ENCODE measurements around the gene BICC1.

Gene BICC1

DNA sequence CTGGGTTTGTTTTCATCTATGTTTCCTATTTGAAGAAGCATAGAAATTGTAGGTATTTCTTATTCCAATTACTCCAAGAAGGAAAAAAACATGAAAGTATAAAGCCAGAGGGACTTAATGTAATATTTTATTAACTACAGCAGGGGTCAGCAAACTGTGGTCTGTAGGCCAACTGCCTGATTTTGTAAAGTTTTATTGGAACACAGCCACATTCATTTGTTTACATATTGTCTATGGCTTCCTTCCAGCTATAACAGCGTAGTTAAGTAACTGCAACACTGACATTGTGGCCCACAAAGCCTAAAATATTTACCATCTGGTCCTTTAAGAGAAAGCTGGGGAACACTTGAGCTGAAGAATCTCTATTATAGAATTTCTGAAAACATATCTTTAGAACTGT, 306.2 kb downstream of the BICC1 start:
- no peak for DNase-seq
- H3K4me3 ChIP-seq (ENCODE audit: insufficient read depth, low read depth, low read length, poor library complexity, severe bottlenecking): no peak overlapping the region
- H3K27ac ChIP-seq (ENCODE audit: insufficient read depth, low read length, poor library complexity, severe bottlenecking): no peak overlapping the region
- H3K36me3 ChIP-seq (ENCODE audit: control insufficient read depth, insufficient read depth, low read length): no peaks in the 10 kb centered on the region
- no peaks in the 10 kb centered on the region for H3K27me3 ChIP-seq (replicated peaks; ENCODE audit: control insufficient read depth, insufficient read depth, low read length, poor library complexity, severe bottlenecking)
- no peaks in the 10 kb centered on the region for H3K9me3 ChIP-seq (ENCODE audit: control insufficient read depth, low read length)
- no peaks in the 10 kb centered on the region for H3K4me1 ChIP-seq (ENCODE audit: control insufficient read depth, insufficient read depth, low read length, poor library complexity, severe bottlenecking)

DNA sequence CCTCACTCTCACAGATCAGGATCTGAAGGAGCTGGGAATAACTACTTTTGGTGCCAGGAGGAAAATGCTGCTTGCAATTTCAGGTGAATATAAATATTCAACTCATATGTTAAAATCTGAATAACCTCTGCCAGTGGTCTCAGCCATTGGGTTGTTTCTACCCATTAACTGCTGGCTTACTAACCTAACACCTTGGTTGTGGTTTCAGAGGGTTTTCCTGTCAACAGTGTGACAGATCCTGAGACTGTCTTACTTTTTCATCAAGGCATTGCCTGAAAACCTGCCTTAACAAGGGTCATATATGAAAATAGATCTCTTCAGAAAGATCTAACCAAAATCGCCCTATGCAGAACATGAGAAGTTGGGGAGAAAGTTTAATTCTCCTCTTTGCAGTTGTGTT, 307.7 kb downstream of the BICC1 start:
- H3K27me3 ChIP-seq (replicated peaks; ENCODE audit: control insufficient read depth, insufficient read depth, low read length, poor library complexity, severe bottlenecking): no peaks in the 10 kb centered on the region
- no peak for DNase-seq
- no peaks in the 10 kb centered on the region for H3K36me3 ChIP-seq (ENCODE audit: control insufficient read depth, insufficient read depth, low read length)
- H3K9me3 ChIP-seq (ENCODE audit: control insufficient read depth, low read length): no peaks in the 10 kb centered on the region
- no peaks in the 10 kb centered on the region for H3K4me1 ChIP-seq (ENCODE audit: control insufficient read depth, insufficient read depth, low read length, poor library complexity, severe bottlenecking)
- H3K27ac ChIP-seq (ENCODE audit: insufficient read depth, low read length, poor library complexity, severe bottlenecking): no peak overlapping the region
- H3K4me3 ChIP-seq (ENCODE audit: insufficient read depth, low read depth, low read length, poor library complexity, severe bottlenecking): no peak overlapping the region

DNA sequence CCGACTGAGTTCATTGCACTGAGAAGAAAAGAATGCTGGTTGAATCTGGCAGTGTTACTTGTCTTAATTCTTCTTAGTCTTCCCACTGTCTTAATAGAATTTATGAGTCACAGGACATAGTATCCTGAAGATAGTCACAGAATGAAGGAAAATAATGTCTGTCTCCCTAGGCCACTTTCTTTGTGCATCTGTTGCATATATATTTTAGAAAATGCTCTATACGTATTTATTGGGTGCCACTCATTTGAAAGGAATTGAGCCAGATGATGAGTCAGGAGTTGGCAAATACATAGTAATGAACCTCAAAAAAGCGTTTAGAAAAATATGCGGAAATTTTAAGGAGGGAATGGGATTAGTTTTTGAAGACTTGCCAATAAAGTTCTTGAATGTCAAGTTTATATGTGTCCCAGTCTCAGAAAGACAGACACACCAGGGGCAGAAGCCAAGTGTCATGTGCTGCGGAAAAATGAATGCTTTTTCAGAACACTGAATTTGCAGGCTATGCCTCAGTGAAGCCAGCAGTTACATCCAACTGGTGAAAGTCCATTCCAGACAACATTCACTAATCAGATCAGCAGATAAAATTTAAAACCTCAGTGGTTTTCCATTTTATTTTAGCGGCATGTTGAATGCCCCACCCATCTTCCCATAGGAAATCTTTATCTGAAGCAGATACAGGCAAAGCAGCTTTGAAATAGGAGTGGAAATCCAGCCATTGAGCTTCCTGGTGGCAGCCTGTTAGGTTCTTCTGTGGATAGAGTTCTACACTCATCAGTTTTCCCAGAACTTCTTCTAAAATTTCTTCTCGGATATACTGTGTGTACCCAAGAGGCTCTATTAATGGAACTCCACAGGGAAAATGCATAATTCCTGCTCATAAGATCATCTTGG, 308.4 kb downstream of the BICC1 start:
- no peak overlapping the region for H3K4me3 ChIP-seq (ENCODE audit: insufficient read depth, low read depth, low read length, poor library complexity, severe bottlenecking)
- H3K27me3 ChIP-seq (replicated peaks; ENCODE audit: control insufficient read depth, insufficient read depth, low read length, poor library complexity, severe bottlenecking): no peaks in the 10 kb centered on the region
- no peaks in the 10 kb centered on the region for H3K36me3 ChIP-seq (ENCODE audit: control insufficient read depth, insufficient read depth, low read length)
- DNase-seq: no peak
- H3K27ac ChIP-seq (ENCODE audit: insufficient read depth, low read length, poor library complexity, severe bottlenecking): no peak overlapping the region
- H3K4me1 ChIP-seq (ENCODE audit: control insufficient read depth, insufficient read depth, low read length, poor library complexity, severe bottlenecking): no peaks in the 10 kb centered on the region
- no peaks in the 10 kb centered on the region for H3K9me3 ChIP-seq (ENCODE audit: control insufficient read depth, low read length)

DNA sequence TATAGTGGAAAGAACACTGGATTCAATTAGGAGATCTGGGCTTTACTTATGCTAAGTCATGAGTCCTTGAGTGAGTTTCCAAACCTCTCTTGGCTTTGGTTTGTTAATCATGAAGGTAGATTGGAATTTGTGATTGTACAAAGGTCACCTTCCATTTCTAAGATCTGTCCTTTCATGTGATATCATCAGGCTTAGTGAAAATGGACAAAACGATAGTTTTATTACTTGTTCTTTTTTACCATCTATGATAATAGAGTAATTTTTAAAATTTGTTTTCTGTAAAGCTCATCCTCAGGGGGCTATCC, 309.0 kb downstream of the BICC1 start:
- no peak for DNase-seq
- Histone ChIP-seq H3K27ac (ENCODE audit: insufficient read depth, low read length, poor library complexity, severe bottlenecking) (no peak overlapping the region), H3K27me3 (replicated peaks; ENCODE audit: control insufficient read depth, insufficient read depth, low read length, poor library complexity, severe bottlenecking) (no peaks in the 10 kb centered on the region), H3K4me1 (ENCODE audit: control insufficient read depth, insufficient read depth, low read length, poor library complexity, severe bottlenecking) (no peaks in the 10 kb centered on the region), H3K36me3 (ENCODE audit: control insufficient read depth, insufficient read depth, low read length) (no peaks in the 10 kb centered on the region), H3K9me3 (ENCODE audit: control insufficient read depth, low read length) (no peaks in the 10 kb centered on the region), H3K4me3 (ENCODE audit: insufficient read depth, low read depth, low read length, poor library complexity, severe bottlenecking) (no peak overlapping the region)

DNA sequence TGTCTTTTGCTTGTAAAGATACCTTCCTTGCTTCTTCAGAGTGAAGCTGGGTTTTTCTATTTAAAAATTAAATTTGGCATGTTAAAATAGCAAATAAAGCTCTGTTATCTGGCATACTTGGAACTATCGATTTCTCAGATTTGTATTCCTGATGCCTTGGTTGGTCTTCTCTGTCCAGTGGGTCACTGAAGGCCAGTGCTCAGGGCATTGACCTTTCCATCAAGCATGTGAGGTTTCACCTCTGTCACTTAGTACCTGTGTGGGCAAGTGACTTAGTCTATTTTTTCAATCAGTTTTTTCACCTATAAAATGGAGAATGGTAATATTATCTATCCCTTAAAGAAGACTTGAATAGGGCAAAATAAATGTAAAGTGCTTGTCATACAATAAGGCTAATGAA, 311.3 kb downstream of the BICC1 start:
- no peaks in the 10 kb centered on the region for H3K36me3 ChIP-seq (ENCODE audit: control insufficient read depth, insufficient read depth, low read length)
- H3K27ac ChIP-seq (ENCODE audit: insufficient read depth, low read length, poor library complexity, severe bottlenecking): no peak overlapping the region
- H3K4me3 ChIP-seq (ENCODE audit: insufficient read depth, low read depth, low read length, poor library complexity, severe bottlenecking): no peak overlapping the region
- no peaks in the 10 kb centered on the region for H3K4me1 ChIP-seq (ENCODE audit: control insufficient read depth, insufficient read depth, low read length, poor library complexity, severe bottlenecking)
- no peak for DNase-seq
- no peaks in the 10 kb centered on the region for H3K9me3 ChIP-seq (ENCODE audit: control insufficient read depth, low read length)
- H3K27me3 ChIP-seq (replicated peaks; ENCODE audit: control insufficient read depth, insufficient read depth, low read length, poor library complexity, severe bottlenecking): no peaks in the 10 kb centered on the region

DNA sequence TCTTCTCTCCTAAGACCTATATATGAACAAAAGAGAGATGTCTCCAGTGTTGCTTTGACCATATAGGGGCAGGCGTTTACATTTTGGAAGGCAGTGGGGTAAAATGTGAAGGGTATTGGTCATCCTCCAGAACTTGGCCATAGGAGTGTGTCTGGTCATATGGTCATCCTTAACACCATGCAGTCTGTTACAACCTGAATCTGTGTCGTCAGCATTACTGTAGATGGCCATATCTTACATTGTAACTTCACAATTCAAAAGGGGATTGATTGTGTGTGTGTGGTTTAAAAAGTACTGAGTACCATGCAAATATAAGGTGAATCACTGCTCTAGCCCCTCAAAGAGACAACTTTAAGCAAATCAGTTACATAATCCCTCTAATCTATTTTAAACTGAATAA, 311.7 kb downstream of the BICC1 start:
- Histone ChIP-seq H3K4me3 (ENCODE audit: insufficient read depth, low read depth, low read length, poor library complexity, severe bottlenecking) (no peak overlapping the region), H3K4me1 (ENCODE audit: control insufficient read depth, insufficient read depth, low read length, poor library complexity, severe bottlenecking) (no peaks in the 10 kb centered on the region), H3K9me3 (ENCODE audit: control insufficient read depth, low read length) (no peaks in the 10 kb centered on the region), H3K36me3 (ENCODE audit: control insufficient read depth, insufficient read depth, low read length) (no peaks in the 10 kb centered on the region), H3K27me3 (replicated peaks; ENCODE audit: control insufficient read depth, insufficient read depth, low read length, poor library complexity, severe bottlenecking) (no peaks in the 10 kb centered on the region), H3K27ac (ENCODE audit: insufficient read depth, low read length, poor library complexity, severe bottlenecking) (no peak overlapping the region)
- DNase-seq: no peak

DNA sequence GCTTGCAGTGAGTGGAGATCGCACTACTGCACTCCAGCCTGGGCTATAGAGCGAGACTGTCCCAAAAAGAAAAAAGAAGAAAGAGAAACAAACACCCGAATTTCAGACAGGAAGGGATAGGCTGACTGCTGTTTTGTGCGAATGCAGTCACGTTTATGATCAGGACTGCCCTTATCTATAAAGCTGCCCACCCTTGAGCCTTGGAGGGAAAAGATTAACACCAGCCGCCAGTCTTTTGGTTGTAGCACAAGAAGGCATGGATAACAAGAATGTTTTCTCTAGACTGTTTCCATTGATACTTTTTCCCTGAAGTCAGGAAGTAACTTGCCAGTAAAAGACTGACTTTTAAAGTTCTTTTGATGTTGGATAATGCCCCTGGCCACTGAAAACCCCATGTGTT, 314.0 kb downstream of the BICC1 start:
- Histone ChIP-seq H3K36me3 (ENCODE audit: control insufficient read depth, insufficient read depth, low read length) (no peaks in the 10 kb centered on the region), H3K9me3 (ENCODE audit: control insufficient read depth, low read length) (no peaks in the 10 kb centered on the region), H3K27ac (ENCODE audit: insufficient read depth, low read length, poor library complexity, severe bottlenecking) (no peak overlapping the region), H3K27me3 (replicated peaks; ENCODE audit: control insufficient read depth, insufficient read depth, low read length, poor library complexity, severe bottlenecking) (no peaks in the 10 kb centered on the region), H3K4me3 (ENCODE audit: insufficient read depth, low read depth, low read length, poor library complexity, severe bottlenecking) (no peak overlapping the region), H3K4me1 (ENCODE audit: control insufficient read depth, insufficient read depth, low read length, poor library complexity, severe bottlenecking) (no peaks in the 10 kb centered on the region)
- no peak for DNase-seq

DNA sequence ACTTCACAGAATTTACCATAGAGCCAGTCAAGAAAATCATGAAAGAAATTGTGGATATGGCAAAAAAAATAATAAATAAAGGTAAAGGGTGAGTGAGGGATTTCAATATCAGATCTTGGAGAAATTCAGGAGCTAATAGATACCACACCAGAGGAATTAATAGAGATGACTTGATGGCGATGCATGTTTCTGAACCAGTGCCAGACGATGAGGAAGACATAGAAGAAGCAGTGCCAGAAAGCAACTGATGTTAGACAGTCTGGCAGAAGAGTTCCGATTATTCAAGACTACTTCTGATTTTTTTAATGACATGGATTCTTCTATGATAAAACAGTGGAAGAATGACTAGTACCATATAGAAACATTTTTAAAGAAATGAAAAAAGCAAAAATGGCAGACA, 314.7 kb downstream of the BICC1 start:
- Histone ChIP-seq H3K9me3 (ENCODE audit: control insufficient read depth, low read length) (no peaks in the 10 kb centered on the region), H3K27ac (ENCODE audit: insufficient read depth, low read length, poor library complexity, severe bottlenecking) (no peak overlapping the region), H3K4me1 (ENCODE audit: control insufficient read depth, insufficient read depth, low read length, poor library complexity, severe bottlenecking) (no peaks in the 10 kb centered on the region), H3K27me3 (replicated peaks; ENCODE audit: control insufficient read depth, insufficient read depth, low read length, poor library complexity, severe bottlenecking) (no peaks in the 10 kb centered on the region), H3K36me3 (ENCODE audit: control insufficient read depth, insufficient read depth, low read length) (no peaks in the 10 kb centered on the region), H3K4me3 (ENCODE audit: insufficient read depth, low read depth, low read length, poor library complexity, severe bottlenecking) (no peak overlapping the region)
- DNase-seq: no peak

DNA sequence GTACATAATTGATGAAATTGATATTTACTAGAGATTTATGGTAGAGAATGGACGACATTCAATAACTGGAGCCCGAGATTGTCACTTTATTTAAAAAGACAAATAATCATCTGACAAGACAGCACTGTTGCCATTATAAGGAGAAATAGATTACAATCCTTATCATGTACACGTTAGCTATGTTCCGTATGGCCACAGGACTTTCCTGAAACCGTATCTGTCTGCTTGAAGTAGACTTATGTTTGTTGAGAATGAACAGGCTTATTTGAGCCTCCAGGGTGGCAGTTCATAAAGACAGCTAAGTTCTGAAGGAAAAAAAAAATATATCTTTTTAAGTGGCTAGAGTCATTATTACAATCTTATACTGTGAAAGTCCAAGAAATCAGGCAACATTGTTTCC, 317.2 kb downstream of the BICC1 start:
- H3K27me3 ChIP-seq (replicated peaks; ENCODE audit: control insufficient read depth, insufficient read depth, low read length, poor library complexity, severe bottlenecking): no peaks in the 10 kb centered on the region
- H3K36me3 ChIP-seq (ENCODE audit: control insufficient read depth, insufficient read depth, low read length): no peaks in the 10 kb centered on the region
- DNase-seq: no peak
- no peak overlapping the region for H3K4me3 ChIP-seq (ENCODE audit: insufficient read depth, low read depth, low read length, poor library complexity, severe bottlenecking)
- H3K27ac ChIP-seq (ENCODE audit: insufficient read depth, low read length, poor library complexity, severe bottlenecking): no peak overlapping the region
- H3K9me3 ChIP-seq (ENCODE audit: control insufficient read depth, low read length): no peaks in the 10 kb centered on the region
- H3K4me1 ChIP-seq (ENCODE audit: control insufficient read depth, insufficient read depth, low read length, poor library complexity, severe bottlenecking): no peaks in the 10 kb centered on the region

DNA sequence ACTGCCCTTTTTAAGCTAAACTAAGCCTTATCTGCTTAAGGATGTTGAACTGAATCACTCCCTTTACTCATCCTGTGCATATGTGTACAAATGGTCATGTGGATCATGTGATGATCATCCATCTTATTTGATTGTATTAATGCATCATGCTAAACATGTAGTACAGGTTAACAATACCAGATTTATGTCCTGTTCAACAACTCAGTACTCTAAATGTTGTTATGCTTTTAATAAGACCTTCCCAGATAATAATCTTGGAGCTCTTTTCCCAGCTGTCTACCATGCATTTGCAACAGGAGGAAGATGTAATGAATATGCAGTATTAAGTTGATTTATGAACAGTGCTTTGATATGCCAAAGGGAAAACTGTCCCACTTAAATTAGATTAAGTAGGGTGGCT, 318.0 kb downstream of the BICC1 start:
- no peaks in the 10 kb centered on the region for H3K9me3 ChIP-seq (ENCODE audit: control insufficient read depth, low read length)
- no peaks in the 10 kb centered on the region for H3K36me3 ChIP-seq (ENCODE audit: control insufficient read depth, insufficient read depth, low read length)
- no peaks in the 10 kb centered on the region for H3K4me1 ChIP-seq (ENCODE audit: control insufficient read depth, insufficient read depth, low read length, poor library complexity, severe bottlenecking)
- no peak overlapping the region for H3K4me3 ChIP-seq (ENCODE audit: insufficient read depth, low read depth, low read length, poor library complexity, severe bottlenecking)
- DNase-seq: no peak
- no peaks in the 10 kb centered on the region for H3K27me3 ChIP-seq (replicated peaks; ENCODE audit: control insufficient read depth, insufficient read depth, low read length, poor library complexity, severe bottlenecking)
- no peak overlapping the region for H3K27ac ChIP-seq (ENCODE audit: insufficient read depth, low read length, poor library complexity, severe bottlenecking)
